ENCODE data around the gene OR56A4.
"Not testable (repeated sequence)": the region's sequence is repeated elsewhere in the genome, so short reads cannot be mapped to it uniquely, and the experiment has no call there.

OR56A4 gene

GRCh38 chr11:5966958-5967357, 39.8 kb downstream of the OR56A4 start:
- TF ChIP-seq, protein P1, sequence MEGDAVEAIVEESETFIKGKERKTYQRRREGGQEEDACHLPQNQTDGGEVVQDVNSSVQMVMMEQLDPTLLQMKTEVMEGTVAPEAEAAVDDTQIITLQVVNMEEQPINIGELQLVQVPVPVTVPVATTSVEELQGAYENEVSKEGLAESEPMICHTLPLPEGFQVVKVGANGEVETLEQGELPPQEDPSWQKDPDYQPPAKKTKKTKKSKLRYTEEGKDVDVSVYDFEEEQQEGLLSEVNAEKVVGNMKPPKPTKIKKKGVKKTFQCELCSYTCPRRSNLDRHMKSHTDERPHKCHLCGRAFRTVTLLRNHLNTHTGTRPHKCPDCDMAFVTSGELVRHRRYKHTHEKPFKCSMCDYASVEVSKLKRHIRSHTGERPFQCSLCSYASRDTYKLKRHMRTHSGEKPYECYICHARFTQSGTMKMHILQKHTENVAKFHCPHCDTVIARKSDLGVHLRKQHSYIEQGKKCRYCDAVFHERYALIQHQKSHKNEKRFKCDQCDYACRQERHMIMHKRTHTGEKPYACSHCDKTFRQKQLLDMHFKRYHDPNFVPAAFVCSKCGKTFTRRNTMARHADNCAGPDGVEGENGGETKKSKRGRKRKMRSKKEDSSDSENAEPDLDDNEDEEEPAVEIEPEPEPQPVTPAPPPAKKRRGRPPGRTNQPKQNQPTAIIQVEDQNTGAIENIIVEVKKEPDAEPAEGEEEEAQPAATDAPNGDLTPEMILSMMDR (conservative IDR thresholded peaks at IDR 0.05), result no peak
- no peak overlapping the region for H3K27ac ChIP-seq

- H3K27ac ChIP-seq, result not testable (repeated sequence)
Observed at GRCh38 chr11:5960704-5961320, 45.9 kb downstream of the OR56A4 start.

DNA sequence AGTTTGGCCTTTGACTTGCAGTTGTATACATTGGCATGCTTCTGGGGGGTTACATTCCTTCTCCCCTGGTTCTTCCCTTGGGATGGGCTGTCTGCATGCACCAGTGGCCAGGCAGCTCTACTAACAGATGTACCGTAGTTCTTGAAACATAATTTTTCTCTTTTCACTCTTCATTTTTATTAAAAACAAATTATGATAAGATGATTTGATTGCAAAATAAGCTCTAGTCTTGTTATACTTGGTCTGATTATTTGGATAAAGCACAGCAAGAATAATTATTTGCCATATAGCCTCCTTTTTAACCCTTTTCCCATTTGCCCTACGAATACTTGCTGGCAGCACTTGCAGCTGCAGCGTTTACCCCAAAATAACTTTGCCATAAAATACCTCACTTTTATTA, 51.2 kb downstream of the OR56A4 start:
- TF ChIP-seq, protein P1 (conservative IDR thresholded peaks at IDR 0.05), result no peak
- H3K27ac ChIP-seq, result no peak overlapping the region

Measured in VCaP (cell line).